Duodenal mucosa (tissue), 2 donors: ENCODE results near the gene TEX44.
A peak's percentile ranks its signal among the peaks of the same experiment; 100 is the strongest.

Source experiments
- H3K27ac ChIP-seq: one replicate; pipeline ENCODE4 v1.7.0; 2013; ENCODE audit warnings: low read depth, low read length
- H3K27me3 ChIP-seq, 2 donors: one replicate each; pipeline ENCODE4 v1.7.0; 2013; ENCODE audit warnings: low read length in 2 of 2, control low read depth in 1 of 2; ENCODE audit not compliant: insufficient read depth in 2 of 2, control insufficient read depth in 1 of 2
- H3K36me3 ChIP-seq, 2 donors: one replicate each; pipeline ENCODE4 v1.7.0; 2013; ENCODE audit warnings: low read length in 2 of 2, control low read depth in 1 of 2; ENCODE audit not compliant: insufficient read depth in 2 of 2, control insufficient read depth in 1 of 2
- H3K4me1 ChIP-seq, 2 donors: one replicate each; pipeline ENCODE4 v1.7.0; 2013; ENCODE audit warnings: low read length in 2 of 2, control low read depth in 1 of 2; ENCODE audit not compliant: insufficient read depth in 2 of 2, control insufficient read depth in 1 of 2
- H3K4me3 ChIP-seq, 2 donors: one replicate each; pipeline ENCODE4 v1.7.0; 2013; ENCODE audit warnings: low read length in 2 of 2, low read depth in 1 of 2
- H3K9ac ChIP-seq, 2 donors: one replicate each; pipeline ENCODE4 v1.7.0; 2013; ENCODE audit warnings: low read length in 2 of 2, low read depth in 1 of 2
- H3K9me3 ChIP-seq, 2 donors: one replicate each; pipeline ENCODE4 v1.7.0; 2013; ENCODE audit warnings: low read length in 2 of 2, control low read depth in 1 of 2; ENCODE audit not compliant: control insufficient read depth in 1 of 2

The TEX44 gene

DNA sequence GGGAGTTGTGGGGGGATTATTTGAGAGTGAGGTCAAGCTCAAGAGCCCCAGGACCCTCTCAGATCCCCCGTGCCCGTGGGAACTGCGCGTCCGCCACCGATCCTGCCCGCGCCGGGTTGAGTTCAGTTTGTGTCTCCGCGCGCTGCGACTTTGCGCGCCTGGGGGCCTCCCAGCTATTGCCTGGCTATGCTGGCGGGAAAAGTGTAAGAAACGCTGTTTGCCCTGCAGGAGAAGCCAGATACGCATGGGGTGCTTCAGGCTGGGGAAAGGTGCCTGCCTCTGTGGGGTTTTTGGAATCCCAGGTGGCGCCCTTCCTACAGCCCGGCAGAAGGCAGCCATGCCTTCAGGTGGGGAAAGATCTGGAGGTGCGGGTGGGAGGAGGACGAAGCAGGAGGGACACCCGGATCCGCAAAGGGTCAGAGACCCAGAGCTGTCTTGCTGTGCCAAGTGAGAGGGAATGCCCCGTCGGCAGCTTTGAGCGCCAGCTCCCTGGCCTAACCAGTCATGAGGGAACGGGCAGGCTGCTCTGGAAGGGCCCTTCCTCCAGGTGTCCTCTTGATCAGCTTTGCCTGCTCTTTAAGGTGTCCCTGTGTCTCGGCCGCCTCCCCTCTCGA is 22.5 kb downstream of the TEX44 start:
- Histone ChIP-seq H3K36me3 (no peaks in the 10 kb centered on the region), H3K4me3 (peak overlapping the region; percentile 52 to 62), H3K9me3 (no peaks in the 10 kb centered on the region), H3K9ac (peak overlapping the region; percentile 67 to 72), H3K27me3 (no peaks in the 10 kb centered on the region), H3K27ac (peak overlapping the region; percentile 96), H3K4me1 (peaks cover 31 to 41% of the 10 kb centered on the region in 2 donors)

DNA sequence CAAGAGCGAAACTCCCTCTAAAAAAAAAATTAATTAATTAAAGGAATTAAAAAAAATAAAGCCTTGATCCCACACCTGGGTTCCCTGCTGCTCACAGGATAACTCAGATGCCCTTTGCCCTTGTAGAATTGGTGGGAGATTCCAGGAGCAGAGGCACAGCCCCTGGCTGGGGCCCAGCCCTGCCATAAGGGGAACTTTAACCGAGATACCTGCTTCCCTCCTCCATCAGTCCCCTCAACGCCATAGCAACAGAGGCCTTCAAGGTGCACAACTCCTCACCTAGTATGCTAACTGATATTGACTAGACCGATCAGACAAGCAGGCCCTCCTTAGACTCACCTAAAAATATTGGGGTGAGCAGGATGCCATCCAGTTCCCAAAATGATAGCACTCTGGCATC is 23.6 kb downstream of the TEX44 start:
- H3K4me3 ChIP-seq = no peak overlapping the region
- no peak overlapping the region for H3K27ac ChIP-seq
- no peak overlapping the region for H3K9ac ChIP-seq
- H3K4me1 ChIP-seq = peaks cover 31 to 47% of the 10 kb centered on the region in 2 donors
- H3K36me3 ChIP-seq = no peaks in the 10 kb centered on the region
- no peaks in the 10 kb centered on the region for H3K27me3 ChIP-seq
- H3K9me3 ChIP-seq = no peaks in the 10 kb centered on the region

DNA sequence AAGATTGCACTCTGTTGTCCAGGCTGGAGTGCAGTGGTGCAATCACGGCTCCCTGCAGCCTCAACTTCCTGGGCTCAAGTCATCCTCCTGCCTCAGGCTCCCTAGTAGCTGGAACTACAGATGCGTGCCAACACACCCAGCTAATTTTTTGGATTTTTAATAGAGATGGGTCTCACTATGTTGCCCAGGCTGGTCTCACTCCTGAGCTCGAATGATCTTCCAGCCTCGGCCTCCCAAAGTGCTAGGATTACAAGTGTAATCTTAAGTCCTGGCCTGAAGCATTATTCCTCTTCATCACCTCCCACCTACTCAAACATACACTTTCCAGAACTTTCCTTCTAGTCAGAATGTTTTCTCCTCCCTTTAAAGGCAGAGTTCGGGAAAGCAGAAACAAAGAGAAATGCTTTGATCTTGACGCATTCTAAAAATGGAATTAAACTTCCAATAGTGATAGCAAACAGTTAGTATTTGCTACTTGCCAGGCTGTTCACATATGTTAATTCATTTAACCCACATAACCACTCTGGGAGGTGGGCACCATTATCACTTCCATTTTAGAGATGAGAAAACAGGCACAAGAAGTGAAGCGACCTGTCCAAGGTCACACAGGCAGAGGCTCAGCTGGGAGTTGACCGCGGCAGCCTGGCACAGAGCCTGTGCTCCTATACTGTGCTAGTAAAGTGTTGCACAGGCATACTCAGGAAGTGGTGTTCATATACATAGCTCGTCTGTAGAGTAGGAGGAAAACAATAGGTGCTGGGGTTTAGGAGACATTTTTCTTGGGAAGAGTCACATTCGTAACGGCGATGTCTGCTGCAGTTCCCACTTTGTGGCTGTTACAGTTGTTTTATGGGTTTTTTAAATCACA is 24.6 kb downstream of the TEX44 start:
- Histone ChIP-seq H3K9ac (no peak overlapping the region), H3K4me1 (peaks cover 21 to 42% of the 10 kb centered on the region in 2 donors), H3K36me3 (no peaks in the 10 kb centered on the region), H3K4me3 (no peak overlapping the region), H3K27me3 (no peaks in the 10 kb centered on the region), H3K27ac (no peak overlapping the region), H3K9me3 (no peaks in the 10 kb centered on the region)

DNA sequence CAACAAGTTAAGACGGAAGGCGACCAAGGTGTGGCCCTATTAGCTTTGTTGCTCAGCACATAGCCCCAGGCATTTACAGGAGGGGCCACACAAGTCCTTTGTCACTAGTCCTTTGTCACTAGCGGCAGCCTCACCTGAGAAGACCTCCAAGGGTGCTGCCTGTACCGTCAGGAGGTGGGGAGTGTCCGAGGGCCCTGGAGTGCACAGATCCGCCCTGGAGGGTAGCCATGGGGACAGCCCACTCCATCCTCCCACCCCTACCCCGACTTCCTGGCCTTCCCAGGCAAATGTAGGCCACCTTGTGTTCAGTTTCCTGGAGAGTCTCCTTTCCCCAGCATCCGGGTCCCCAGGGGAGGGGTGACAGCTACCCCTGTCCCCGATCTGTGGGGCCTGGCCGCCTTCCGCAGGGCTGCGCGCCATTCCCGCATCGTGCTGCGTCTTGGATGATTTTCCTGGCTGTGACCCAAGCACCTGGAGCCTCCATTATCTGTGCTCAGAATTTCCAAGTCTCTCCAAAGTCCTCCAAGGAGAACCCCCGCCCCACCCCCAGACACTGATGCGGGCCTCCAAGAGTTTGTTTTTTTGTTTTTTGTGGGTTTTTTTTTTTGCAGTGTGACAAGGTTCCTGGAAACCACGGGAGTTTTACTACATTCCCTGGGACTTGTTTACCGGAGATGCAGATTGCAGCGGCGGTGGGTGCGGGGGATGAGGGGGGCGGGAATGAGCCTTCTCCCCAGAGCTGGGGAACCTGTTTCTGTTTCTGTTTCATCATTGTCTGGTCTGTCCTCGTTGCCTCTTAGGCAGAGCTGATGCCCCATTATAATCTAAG is 28.6 kb downstream of the TEX44 start:
- Histone ChIP-seq H3K9ac (no peak overlapping the region), H3K9me3 (no peaks in the 10 kb centered on the region), H3K4me1 (peaks cover 0 to 12% of the 10 kb centered on the region in 2 donors), H3K27ac (no peak overlapping the region), H3K27me3 (no peaks in the 10 kb centered on the region), H3K4me3 (peak overlapping the region; percentile 22 to 32), H3K36me3 (no peaks in the 10 kb centered on the region)

DNA sequence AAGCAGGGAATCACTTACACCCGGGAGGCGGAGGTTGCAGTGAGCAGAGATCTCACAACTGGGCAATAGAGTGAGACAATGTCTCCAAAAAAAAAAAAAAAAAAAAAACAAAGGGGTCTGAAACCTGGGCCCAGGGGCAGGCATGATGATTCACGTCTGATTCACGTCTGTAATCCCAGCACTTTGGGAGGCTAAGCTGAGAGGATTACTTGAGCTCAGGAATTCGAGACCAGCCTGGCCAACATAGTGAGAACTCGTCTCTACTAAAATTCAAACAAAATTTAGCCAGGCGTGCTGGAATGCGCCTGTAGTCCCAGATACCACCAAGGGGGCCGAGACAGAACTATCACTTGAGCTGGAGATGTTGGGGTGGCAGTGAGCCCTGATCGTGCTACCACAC is 30.3 kb downstream of the TEX44 start:
- H3K4me3 ChIP-seq = no peak overlapping the region
- no peaks in the 10 kb centered on the region for H3K27me3 ChIP-seq
- H3K9ac ChIP-seq = no peak overlapping the region
- peaks cover 0 to 8% of the 10 kb centered on the region in 2 donors for H3K4me1 ChIP-seq
- H3K27ac ChIP-seq = no peak overlapping the region
- H3K36me3 ChIP-seq = no peaks in the 10 kb centered on the region
- H3K9me3 ChIP-seq = no peaks in the 10 kb centered on the region

DNA sequence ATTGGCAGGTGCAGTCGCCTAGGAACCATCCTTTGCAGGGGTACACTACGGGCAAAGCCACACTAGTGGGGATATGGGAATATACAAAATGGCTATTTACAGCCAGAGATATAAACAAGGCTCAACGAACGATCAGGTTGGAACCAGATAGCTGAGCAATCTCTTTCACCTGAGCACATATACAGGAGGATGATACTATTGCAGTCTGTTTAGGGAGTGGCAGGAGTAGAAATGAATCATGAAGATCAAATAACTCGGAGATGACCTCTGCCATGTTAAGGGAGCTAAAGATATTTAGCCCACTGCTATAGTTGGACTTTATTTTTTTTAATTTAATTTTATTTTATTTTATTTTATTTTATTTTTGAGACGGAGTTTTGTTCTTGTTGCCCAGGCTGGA is 33.8 kb downstream of the TEX44 start:
- H3K9me3 ChIP-seq = no peaks in the 10 kb centered on the region
- no peaks in the 10 kb centered on the region for H3K36me3 ChIP-seq
- H3K27ac ChIP-seq = no peak overlapping the region
- no peak overlapping the region for H3K9ac ChIP-seq
- H3K4me1 ChIP-seq = peaks cover 0 to under 1% of the 10 kb centered on the region in 2 donors
- H3K4me3 ChIP-seq = no peak overlapping the region
- no peaks in the 10 kb centered on the region for H3K27me3 ChIP-seq

DNA sequence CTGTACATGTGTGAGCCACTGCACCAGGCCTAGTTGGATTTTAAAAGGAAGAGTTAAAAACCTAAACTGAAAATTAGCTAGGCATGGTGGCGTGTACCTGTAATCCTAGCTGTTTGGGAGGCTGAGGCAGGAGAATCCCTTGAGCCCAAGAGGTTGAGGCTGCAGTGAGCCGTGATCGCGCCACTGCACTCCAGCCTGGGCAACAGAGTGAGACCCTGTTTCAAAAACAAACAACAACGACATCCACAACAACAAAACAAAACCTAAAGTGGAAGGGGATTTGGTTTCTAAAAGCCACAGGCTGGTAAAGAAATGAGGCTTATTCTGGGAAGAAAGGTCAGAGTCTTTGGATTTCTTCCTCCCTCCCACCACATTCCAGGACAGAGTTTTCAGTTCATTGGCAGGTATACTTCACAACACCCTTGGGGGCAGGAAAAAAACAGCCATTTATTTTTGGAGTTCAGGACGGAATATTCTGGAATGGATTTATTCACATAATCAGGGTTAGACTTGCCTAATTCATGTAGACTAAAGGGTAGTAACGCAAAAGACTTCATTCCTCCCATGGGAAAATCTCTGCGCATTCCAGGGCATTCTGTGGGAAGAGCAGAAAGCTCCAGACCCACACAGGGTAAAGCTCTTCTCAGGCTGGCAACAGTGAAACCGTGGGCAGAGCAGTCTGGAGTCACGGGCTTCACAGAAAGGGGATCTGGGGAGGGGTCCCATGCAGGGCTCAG is 34.9 kb downstream of the TEX44 start:
- Histone ChIP-seq H3K4me3 (no peak overlapping the region), H3K9me3 (no peaks in the 10 kb centered on the region), H3K4me1 (no peaks in the 10 kb centered on the region), H3K27ac (no peak overlapping the region), H3K9ac (no peak overlapping the region), H3K36me3 (no peaks in the 10 kb centered on the region), H3K27me3 (no peaks in the 10 kb centered on the region)

DNA sequence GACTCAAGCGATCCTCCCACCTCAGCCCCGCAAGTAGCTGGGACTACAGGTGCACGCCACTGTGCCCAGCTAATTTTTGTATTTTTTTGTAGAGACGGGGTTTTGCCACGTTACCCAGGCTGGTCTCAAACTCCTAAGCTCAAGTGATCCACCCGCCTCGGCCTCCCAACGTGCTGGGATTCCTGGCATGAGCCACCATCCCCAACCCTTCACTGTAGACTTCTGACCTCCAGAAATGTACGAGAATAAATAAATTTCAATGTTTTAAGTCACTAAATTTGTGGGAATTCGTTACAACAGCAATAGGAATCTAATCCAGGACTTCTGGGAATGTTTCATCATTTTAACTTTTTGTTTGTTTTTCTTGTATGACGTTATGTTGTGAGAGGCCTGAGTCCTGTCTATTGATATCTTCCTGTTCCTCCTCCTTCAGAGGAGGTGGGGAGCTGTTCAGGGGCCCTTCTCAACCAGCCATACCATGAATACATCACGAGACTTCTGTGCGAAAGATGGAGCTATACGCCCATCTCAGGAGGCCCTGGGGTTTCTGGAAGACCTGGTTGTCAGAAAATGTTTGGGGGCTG is 40.0 kb downstream of the TEX44 start:
- H3K27me3 ChIP-seq = no peaks in the 10 kb centered on the region
- no peaks in the 10 kb centered on the region for H3K4me1 ChIP-seq
- no peak overlapping the region for H3K4me3 ChIP-seq
- no peak overlapping the region for H3K9ac ChIP-seq
- no peak overlapping the region for H3K27ac ChIP-seq
- no peaks in the 10 kb centered on the region for H3K36me3 ChIP-seq
- H3K9me3 ChIP-seq = no peaks in the 10 kb centered on the region

DNA sequence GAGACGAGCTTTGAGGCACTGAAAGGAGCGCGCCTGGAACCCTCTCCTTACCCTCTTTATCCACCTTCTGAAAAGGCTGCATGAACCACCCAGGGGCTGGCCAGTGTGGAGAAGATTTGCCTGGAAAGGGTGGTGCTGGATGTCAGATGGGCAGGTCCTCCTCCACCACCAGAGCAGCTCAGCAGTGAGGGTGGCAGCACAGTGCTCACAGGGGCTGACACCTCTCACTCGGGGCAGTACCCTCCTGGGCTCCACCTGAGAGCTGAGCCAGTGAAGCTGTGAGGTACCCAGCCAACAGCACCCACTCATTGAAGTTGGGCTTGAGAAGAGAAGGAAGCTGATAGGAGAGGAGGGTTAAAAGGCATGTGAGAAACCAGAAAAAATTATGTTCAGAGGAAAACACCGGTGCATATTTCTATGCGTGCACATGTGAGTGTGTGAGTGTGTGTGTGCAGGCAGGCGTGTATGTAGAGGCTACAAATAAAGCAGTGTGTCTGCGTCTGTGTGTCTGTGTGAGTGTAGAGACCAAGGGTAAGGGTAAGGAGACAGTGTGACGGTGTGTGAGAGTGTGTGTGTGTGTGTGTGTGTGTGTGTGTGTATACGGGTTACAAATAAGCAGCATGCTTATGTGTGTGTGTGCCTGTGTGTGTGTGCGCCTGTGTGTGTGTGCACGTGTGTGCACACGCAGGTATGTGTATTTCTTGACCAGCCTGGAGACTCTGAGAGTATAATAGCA is 40.7 kb downstream of the TEX44 start:
- Histone ChIP-seq H3K4me3 (no peak overlapping the region), H3K27ac (no peak overlapping the region), H3K9ac (no peak overlapping the region)

More for the DNA sequence above, 40.7 kb downstream of the TEX44 start:
- no peaks in the 10 kb centered on the region for H3K4me1 ChIP-seq
- H3K27me3 ChIP-seq = no peaks in the 10 kb centered on the region
- no peaks in the 10 kb centered on the region for H3K9me3 ChIP-seq
- no peaks in the 10 kb centered on the region for H3K36me3 ChIP-seq
